T47D (cell line): ENCODE data around the gene DISP2.

ENCODE experiments used
- DNase-seq, 2 experiments: peaks; one replicate each; pipeline versions ENCODE4 v3.0.0 to v3.0.0-alpha.2; 2011 to 2012; ENCODE audit warnings: low read depth in 1 of 2, low spot score in 1 of 2
- JUND ChIP-seq: IDR thresholded peaks from 2 replicates; pipeline ENCODE4 v1.6.1; 2012; ENCODE audit warnings: low read depth
- in situ Hi-C: cut with HindIII; loops from 2 replicates; pipeline ENCODE4 v1.10.0; 2016; ENCODE audit warnings: low sequenced_read_pairs, low pct_unique_long_range_greater_than_20kb

DISP2 gene

DNA sequence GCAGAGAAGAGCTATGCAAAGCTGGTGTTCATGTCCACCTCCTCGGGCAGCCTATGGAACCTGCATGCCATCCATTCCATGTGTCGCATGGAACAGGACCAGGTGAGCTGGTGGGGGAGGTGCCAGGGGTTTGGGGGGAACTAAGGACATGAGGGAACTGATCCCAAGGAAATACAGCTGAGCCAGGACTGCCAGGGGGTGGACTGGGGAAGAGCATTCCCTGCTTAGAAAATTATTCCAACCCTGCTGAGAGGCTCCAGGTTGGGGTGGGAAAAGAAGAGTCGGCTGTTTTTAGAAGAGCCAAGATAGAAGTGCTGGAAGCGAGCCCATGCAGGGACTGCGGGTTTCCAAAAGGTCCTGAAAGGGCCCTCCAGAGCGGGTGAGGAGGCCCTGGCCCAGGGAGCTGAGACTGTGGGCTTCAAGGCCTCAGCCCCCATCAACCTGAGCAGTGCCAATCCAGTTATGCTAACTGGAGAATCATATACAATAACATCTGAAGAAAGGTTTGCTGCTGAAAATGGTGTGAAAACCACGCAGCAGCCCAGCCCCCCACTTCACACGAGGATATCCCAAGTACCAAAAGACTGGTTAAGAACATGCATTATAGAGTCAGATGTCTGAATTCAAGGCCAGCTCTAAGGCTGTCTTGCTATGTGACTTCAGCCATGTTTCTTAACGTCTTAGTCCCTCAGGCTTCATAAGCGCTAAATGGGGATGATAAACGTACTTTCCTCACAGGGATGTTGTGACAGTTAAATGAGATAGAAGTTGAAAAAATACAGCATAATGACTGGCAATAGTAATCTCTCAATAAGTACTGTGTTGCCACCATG, 7.8 kb downstream of the DISP2 start:
- DNase-seq: no peak
- in situ Hi-C loops: no loop called here
- no peak for TF ChIP-seq JUND

DNA sequence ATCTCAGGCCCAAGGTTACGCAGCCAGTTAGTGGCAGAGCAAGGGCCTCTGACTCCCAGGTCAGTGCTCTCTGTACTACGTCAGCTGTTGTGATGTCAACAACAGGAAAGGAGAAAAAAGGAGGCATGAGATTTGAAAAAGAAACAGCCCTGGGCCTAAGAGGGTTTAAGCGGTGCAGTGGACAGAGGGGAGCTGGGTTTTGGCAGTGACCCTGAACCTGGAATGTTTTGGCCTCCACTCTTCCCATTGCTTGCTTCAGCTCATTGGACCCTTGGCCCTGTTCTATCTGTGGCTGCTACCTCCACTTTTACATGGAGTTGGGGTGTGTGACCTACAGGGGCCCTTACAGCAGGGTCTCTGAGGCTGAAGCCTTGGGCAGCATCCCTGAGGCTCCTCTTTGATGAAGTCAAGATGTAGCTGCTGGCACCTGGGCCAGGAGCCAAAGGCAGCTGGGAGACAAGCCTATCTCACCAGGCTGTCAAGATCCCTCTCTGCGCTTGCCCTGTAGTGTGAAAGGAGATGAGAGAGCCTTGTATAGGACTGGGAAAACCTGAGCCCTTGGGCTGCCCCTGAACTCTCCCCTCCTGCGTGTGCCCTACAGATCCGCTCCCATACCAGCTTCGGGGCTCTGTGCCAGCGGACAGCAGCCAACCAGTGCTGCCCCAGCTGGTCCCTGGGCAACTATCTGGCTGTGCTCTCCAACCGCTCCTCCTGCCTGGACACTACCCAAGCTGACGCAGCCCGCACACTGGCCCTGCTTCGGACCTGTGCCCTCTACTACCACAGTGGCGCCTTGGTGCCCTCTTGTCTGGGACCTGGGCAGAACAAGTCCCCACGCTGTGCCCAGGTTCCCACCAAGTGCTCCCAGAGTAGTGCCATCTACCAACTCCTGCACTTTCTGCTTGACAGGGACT, 8.7 kb downstream of the DISP2 start:
- in situ Hi-C loops: no loop called here

DNA sequence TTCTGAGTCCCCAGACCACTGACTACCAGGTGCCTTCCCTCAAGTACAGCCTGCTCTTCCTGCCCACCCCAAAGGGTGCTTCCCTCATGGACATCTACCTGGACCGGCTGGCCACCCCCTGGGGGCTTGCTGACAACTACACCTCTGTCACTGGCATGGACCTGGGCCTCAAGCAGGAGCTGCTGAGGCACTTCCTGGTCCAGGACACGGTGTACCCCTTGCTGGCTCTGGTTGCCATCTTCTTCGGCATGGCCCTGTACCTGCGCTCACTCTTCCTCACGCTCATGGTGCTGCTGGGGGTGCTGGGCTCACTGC, 9.3 kb downstream of the DISP2 start:
- in situ Hi-C loops: no loop called here
- TF ChIP-seq JUND: no peak
- no peak for DNase-seq

More for the DNA sequence above, 8.7 kb downstream of the DISP2 start:
- DNase-seq: no peak
- TF ChIP-seq JUND: no peak

DNA sequence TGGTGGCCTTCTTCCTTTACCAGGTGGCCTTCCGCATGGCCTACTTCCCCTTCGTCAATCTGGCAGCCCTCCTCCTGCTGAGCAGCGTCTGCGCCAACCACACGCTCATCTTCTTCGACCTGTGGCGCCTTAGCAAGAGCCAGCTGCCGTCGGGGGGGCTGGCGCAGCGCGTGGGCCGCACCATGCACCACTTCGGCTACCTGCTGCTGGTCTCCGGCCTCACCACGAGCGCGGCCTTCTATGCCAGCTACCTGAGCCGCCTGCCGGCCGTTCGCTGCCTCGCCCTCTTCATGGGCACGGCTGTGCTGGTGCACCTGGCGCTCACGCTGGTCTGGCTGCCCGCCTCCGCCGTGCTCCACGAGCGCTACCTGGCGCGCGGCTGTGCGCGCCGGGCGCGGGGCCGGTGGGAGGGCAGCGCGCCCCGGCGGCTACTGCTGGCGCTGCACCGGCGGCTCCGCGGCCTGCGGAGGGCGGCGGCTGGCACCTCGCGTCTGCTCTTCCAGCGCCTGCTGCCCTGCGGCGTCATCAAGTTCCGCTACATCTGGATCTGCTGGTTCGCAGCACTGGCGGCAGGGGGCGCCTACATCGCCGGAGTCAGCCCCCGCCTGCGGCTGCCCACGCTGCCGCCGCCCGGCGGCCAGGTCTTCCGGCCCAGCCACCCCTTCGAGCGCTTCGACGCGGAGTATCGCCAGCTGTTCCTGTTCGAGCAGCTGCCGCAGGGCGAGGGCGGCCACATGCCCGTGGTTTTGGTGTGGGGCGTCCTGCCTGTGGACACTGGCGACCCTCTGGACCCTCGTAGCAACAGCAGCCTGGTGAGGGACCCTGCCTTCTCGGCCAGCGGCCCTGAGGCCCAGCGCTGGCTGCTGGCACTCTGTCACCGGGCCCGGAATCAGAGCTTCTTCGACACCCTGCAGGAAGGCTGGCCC, 9.9 kb downstream of the DISP2 start:
- no peak for DNase-seq
- in situ Hi-C loops: no loop called here
- no peak for TF ChIP-seq JUND

DNA sequence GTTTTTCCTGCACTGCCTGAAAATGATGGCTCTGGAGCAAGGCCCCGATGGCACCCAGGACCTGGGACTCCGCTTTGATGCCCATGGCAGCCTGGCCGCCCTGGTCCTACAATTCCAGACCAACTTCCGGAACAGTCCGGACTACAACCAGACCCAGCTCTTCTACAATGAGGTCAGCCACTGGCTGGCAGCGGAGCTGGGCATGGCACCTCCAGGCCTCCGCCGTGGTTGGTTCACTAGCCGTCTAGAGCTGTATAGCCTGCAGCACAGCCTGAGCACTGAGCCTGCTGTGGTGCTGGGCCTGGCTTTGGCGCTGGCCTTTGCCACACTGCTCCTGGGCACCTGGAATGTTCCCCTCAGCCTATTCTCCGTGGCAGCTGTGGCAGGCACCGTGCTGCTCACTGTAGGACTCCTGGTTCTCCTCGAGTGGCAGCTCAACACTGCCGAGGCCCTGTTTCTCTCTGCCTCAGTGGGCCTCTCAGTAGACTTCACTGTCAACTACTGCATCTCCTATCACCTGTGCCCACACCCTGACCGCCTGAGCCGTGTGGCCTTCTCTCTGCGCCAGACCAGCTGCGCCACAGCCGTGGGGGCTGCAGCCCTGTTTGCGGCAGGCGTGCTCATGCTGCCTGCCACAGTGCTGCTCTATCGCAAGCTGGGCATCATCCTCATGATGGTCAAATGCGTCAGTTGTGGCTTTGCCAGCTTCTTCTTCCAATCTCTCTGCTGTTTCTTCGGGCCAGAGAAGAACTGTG, 10.9 kb downstream of the DISP2 start:
- DNase-seq: no peak
- in situ Hi-C loops: no loop called here
- no peak for TF ChIP-seq JUND

DNA sequence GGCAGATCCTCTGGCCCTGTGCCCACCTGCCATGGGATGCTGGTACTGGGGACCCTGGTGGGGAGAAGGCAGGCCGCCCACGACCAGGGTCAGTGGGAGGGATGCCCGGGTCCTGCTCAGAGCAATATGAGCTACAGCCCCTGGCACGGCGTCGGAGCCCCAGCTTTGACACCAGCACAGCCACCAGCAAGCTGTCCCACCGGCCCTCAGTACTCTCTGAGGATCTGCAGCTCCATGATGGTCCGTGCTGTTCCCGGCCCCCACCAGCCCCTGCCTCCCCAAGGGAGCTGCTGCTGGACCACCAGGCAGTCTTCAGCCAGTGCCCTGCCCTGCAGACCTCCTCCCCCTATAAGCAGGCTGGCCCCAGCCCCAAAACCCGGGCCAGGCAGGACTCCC, 11.5 kb downstream of the DISP2 start:
- DNase-seq: no peak
- in situ Hi-C loops: no loop called here
- TF ChIP-seq JUND: no peak

DNA sequence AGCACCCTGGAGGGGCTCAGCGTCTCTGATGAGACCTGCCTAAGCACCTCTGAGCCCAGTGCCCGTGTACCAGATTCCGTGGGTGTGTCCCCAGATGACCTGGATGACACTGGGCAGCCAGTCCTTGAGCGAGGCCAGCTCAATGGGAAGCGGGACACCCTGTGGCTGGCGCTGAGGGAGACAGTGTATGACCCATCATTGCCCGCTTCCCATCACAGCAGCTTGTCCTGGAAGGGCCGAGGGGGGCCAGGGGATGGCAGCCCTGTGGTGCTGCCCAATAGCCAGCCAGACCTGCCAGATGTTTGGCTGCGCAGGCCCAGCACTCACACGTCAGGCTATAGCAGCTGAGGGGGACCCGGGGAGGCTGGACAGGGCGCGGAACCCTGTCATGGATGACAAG, 12.0 kb downstream of the DISP2 start:
- no peak for TF ChIP-seq JUND
- in situ Hi-C loops: no loop called here
- DNase-seq: no peak

DNA sequence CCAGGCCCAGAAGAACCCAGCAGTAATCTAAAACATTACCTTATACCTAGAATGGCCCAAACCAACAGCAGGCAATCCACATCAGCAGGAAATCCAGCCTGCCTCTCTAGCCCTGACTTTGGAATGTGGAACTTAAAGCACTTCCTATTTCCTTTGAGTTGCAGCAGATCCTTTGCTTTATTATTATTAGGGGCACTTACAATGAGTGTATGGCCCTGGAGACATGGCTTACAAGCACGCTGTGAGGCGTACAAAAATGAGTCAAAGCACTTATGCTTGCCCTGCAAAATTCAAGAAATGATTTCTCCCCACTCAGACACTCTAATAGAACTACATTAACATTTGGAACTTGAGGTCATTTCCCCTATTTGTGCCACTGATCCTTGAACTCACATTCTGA, 15.0 kb downstream of the DISP2 start:
- in situ Hi-C loops: no loop called here
- DNase-seq: no peak
- TF ChIP-seq JUND: no peak

DNA sequence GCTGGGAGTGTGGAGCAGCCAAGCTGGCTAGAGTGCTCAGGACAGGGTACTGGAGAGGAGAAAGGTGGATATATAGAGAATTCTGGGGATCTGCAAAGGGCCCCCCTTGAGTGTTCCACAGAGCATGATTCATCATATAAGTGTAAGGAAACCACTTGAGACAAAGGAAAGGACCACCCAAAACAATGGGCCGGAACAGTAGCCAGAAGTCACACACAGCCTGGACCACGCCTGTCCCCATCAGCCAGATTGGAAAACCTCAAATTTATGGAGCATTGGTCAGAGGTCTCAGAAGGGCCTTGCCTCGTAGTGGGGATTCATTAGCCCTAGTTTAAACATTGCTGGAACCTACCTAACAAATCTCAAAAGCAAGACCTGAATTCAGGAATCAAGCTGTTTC, 19.6 kb downstream of the DISP2 start:
- in situ Hi-C loops: no loop called here
- TF ChIP-seq JUND: no peak
- DNase-seq: no peak

DNA sequence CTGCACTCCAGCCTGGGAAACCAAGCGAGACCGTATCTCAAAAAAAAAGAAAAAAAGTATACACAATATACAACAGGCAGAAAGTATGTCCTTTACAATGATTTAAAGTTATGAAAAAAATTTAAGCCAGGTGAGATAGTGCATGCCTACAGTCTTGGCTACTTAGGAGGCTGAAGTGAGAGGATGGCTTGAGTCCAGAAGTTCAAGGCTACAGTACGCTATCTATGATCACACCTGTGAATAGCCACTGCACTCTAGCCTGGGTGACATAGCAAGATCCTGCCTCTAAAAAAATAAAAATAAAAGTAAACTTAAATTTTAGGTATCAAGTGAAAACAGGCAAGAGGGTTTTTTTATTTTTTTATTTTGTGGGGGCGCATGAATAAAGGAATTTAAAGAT, 21.4 kb downstream of the DISP2 start:
- in situ Hi-C loops: no loop called here
- no peak for TF ChIP-seq JUND
- DNase-seq: no peak

DNA sequence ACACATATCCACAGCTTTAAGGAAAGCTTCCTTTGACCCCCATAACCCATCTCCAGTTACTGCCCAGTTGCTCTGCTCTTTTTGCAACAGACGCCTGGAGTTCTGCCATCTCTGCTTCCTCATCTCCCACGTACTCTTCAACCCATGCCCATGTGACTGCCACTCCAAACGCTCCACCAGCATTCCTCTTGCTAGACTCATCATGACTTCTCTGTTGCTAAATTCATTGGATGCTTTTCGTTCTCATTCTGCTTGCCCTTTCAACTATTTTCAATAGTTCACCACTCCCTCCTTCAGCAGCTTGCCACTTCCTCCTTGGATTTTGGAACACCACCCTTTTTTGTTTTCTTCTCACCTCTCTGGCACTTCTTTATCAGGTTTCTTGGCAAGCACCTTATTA, 21.8 kb downstream of the DISP2 start:
- DNase-seq: peak in 1 of 2 experiments; percentile 42
- no peak for TF ChIP-seq JUND
- in situ Hi-C loops: no loop called here

DNA sequence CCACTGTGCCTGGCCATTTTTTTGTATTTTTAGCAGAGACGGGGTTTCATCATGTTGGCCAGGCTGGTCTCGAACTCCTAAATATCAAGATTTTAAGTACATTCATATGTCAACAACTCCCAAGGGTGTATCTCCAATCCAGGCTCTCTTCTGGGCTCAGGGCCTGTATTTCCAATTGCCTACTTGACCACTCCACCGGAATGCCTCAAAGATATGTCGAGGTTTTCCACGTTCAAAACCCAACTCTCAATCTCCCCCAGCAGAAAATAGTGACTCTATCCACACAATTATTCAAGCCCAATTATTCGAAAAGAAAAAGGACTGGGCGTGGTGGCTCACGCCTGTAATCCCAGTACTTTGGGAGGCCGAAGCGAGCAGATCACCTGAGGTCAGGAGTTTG, 22.6 kb downstream of the DISP2 start:
- no peak for DNase-seq
- TF ChIP-seq JUND: no peak
- in situ Hi-C loops: no loop called here
